Testis (tissue), 2 donors: ENCODE data around the gene COL25A1.

Experiments used
- CTCF ChIP-seq, 3 experiments: fragments of 450-650 bp in 2 of 3; fragments of 200-600 bp in 1 of 3; sonication (generic) in 1 of 3; IDR thresholded peaks; one replicate each; pipeline ENCODE4 v1.5.1; 2016 to 2019; ENCODE audit warnings: antibody characterized with exemption in 3 of 3, mild to moderate bottlenecking in 2 of 3, moderate library complexity in 1 of 3
- POLR2A ChIP-seq: fragments of 450-650 bp; IDR thresholded peaks from one replicate; pipeline ENCODE4 v1.6.1; 2017; ENCODE audit warnings: antibody characterized with exemption, mild to moderate bottlenecking, moderate library complexity

GRCh38 chr4:108890484-108890881, 412.0 kb downstream of the COL25A1 start:
- TF ChIP-seq CTCF (IDR thresholded peaks at IDR 0.05) (no peak), POLR2A (no peak)
